HCT116 (cell line): ENCODE measurements around the gene MAN2B1.

Experiments used
- TCF7L2 ChIP-seq: IDR thresholded peaks from 2 replicates; pipeline ENCODE4 v1.7.0; 2011; ENCODE audit warnings: borderline replicate concordance, inconsistent platforms; ENCODE audit not compliant: insufficient read depth, insufficient read length; ENCODE audit errors: extremely low read depth
- YY1 ChIP-seq: IDR thresholded peaks from 2 replicates; pipeline ENCODE4 v1.6.1; 2011; ENCODE audit warnings: low read length, low read depth, moderate library complexity, mild to moderate bottlenecking; ENCODE audit not compliant: insufficient replicate concordance; ENCODE audit errors: extremely low read depth
- ZBTB33 ChIP-seq: IDR thresholded peaks from 2 replicates; pipeline ENCODE4 v1.6.1; 2011; ENCODE audit warnings: mild to moderate bottlenecking, low read length, moderate library complexity; ENCODE audit not compliant: insufficient replicate concordance; ENCODE audit errors: extremely low read depth

- no peak for TF ChIP-seq ZBTB33
- no peak for TF ChIP-seq TCF7L2
- TF ChIP-seq YY1: no peak
These were observed 29.0 kb upstream of the MAN2B1 start for GRCh38 chr19:12695514-12695913.
